Measurements from ENCODE around the gene DNAJB6.

DNAJB6 gene

DNA sequence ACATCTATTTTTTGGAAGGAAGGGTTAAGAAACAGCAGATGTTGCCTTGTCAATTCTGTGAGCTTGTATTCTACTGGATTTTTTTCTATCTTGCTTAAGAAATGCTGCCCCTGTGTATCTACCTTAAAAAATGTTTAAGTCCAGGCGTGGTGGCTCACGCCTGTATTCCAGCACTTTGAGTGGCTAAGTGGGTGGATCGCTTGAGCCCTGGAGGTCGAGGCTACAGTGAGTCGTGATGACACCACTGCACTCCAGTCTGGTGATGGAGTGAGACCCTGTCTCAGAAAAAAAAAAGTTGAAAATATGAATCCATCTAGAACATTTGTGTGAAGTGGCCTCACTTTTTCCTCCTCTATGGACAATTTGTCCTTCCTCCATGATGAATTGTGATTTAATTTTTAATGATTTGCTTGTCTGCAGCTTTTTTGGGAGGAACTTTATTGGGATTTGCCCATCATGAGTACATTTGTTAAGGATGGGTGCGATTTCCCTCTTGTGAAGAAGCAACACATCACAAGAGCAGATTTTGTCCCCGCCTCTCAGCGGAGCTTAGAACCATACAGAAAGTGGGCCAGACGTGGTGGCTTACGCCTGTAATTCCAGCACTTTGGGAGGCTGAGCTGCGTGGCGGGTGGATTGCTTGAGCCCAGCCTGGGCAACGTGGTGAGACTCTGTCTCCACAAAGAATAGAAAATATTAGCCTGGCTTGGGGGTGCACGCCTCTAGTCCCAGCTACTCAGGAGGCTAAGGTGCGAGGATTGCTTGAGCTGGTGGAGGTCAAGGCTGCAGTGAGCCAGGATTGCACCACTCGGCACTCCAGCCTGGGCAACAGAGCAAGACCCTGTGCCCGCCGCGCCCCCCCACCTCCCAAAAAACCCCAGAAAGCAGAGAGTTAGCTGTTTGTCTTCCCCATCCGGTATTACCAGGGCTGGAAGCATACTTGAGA lies 57.7 kb downstream of the DNAJB6 start:
- no peak for DNase-seq (ENCODE audit: low read depth in 1 of 2, low spot score in 1 of 2)

DNA sequence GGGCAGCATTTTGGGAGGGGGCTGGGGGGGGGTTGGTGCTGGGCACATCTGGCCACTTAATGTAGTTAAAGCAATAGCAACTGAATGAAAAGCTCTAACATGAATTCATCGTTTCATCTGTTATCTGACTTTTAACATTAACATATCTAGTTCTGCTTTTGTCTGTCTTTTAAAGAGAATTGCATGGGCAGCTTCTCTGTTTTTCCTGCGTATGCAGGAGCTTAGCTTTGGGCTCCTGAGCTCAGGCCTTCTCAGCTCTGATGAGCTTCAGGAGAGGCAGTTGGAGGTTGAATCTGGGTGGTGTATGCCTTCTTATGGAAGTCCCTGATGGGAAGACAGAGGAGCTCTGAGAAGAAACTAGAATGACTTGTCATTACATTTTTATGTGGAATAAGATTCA lies 58.4 kb downstream of the DNAJB6 start:
- no peak for DNase-seq (ENCODE audit: low read depth in 1 of 2, low spot score in 1 of 2)

- DNase-seq (ENCODE audit: low read depth in 1 of 2, low spot score in 1 of 2) = no peak
These were observed 59.7 kb downstream of the DNAJB6 start for GRCh38 chr7:157396316-157397035.

GRCh38 chr7:157397036-157397720 lies 60.4 kb downstream of the DNAJB6 start:
- no peak for DNase-seq (ENCODE audit: low read depth in 1 of 2, low spot score in 1 of 2)

GRCh38 chr7:157397731-157398691 lies 61.2 kb downstream of the DNAJB6 start:
- no peak for DNase-seq (ENCODE audit: low read depth in 1 of 2, low spot score in 1 of 2)

- no peak for DNase-seq (ENCODE audit: low read depth in 1 of 2, low spot score in 1 of 2)
These were observed 62.4 kb downstream of the DNAJB6 start for GRCh38 chr7:157399086-157399687.

DNA sequence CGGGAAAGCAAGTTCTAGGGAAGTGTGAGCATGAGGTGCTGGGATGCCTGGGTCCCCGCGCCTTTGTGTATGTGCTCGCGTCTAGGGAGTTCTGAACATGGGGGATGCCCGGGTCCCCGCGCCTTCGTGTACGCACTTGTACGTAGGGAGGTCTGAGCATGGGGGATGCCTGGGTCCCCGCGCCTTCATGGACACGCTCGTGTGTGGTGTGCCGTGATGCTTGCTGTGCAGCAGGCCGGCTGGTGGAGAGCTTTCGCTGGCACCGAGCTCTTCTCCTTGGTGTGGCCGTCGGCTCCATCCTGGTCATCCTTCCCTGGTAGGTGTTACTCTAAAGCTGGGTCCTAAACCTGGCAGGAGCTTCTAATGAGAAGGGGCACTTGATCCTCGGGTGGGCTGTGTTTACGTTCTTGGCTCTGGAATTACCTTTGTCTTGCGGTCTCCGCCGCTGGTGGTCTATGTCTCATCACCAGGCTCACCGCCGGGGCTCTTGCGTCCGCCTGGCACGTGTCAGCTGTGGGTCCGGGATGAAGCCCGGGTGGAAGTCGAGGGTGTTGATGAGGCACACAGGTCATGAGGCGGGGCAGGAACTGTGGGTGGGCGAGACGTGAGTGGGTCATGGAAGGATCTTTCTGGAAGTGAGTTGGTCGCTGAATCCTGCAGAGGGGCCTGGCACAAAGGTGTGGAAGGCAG lies 63.5 kb downstream of the DNAJB6 start:
- no peak for DNase-seq (ENCODE audit: low read depth in 1 of 2, low spot score in 1 of 2)

GRCh38 chr7:157401567-157402387 lies 65.0 kb downstream of the DNAJB6 start:
- no peak for DNase-seq (ENCODE audit: low read depth in 1 of 2, low spot score in 1 of 2)

DNA sequence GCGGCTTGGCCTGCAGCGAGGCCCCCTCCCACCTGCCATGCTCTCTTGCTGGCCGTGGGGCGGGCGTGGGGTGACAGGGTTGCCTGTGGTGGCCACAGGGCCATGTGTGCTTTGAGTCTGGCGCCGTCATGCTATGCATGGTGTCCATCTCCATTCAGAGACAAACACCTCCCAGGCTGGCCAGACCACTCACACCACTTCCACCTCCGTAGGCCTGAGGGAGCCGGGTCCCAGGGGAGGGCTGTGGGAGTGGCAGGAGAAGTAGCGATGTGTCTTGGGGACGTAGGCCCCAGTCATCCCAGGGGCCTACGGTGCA lies 65.5 kb downstream of the DNAJB6 start:
- no peak for DNase-seq (ENCODE audit: low read depth in 1 of 2, low spot score in 1 of 2)

GRCh38 chr7:157402911-157403534 lies 66.2 kb downstream of the DNAJB6 start:
- DNase-seq (ENCODE audit: low read depth in 1 of 2, low spot score in 1 of 2) = no peak

GRCh38 chr7:157403646-157404401 lies 67.0 kb downstream of the DNAJB6 start:
- DNase-seq (ENCODE audit: low read depth in 1 of 2, low spot score in 1 of 2) = no peak

GRCh38 chr7:157404845-157405481 lies 68.2 kb downstream of the DNAJB6 start:
- DNase-seq (ENCODE audit: low read depth in 1 of 2, low spot score in 1 of 2) = no peak

DNA sequence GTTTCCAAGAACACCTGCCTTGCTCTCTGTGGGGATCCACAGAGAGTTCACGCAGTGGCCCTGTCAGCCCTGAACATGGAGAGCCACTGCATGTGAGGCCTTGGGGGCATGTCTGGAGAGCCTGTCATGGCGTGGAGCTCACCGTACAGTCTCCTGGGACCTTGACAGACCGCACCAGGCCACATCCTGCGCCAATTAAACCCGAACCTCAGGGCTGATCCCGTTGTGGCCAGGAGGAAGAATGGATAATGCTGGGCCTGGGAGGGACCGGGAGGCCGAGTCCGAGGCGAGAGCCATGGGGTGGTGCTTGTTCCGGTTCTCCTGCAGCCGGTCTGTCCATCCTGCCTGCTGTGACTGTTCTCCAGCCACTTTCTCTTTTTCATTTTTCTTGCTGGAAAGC lies 68.7 kb downstream of the DNAJB6 start:
- DNase-seq (ENCODE audit: low read depth in 1 of 2, low spot score in 1 of 2) = no peak

DNA sequence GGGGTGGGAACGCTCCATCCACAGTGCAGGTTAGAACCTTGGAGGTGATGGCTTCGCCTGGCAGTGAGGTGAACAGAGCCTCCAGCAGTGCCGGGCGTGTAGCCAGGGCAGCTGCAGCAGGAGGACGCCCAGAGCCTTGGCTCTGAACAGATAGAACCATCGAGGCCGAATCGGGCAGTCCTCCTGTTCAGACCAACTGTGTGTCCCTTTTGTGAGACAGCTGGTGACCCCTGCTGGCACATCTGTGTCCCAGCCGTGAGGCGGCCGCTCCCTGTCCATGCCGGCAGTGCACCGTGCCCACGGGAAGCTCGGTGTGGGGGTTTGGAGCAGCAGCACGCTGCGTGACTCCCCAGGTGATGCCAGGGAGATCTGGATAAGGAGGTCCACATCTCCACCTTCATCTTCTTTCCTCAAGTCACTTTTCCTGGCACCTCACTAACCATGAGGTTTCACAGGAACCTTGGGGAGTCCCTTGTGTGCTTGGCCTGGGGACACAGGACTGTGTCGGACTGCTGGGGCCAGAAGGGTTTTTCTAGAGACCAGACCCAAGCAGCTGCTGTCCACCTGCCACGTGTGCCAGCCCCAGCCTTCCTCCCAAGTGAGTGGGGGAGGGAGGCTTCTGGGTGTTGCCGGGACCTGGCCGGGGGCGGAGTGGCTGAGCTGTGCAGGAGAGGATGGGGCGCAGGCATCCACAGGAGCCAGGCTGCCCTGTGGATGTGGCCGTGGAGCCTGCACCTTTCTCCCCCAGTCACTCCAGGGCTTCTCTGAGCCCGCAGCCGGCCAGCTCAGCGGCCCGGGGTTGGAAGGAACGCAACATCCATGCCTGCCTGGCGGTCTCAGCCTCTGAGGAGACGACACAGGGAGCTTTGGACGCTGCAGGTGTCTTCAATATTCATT lies 69.4 kb downstream of the DNAJB6 start:
- DNase-seq (ENCODE audit: low read depth in 1 of 2, low spot score in 1 of 2) = no peak

- no peak for DNase-seq (ENCODE audit: low read depth in 1 of 2, low spot score in 1 of 2)
These were observed 70.2 kb downstream of the DNAJB6 start for GRCh38 chr7:157406971-157407370.
